GM12864 (cell line): ENCODE measurements around the gene TFCP2.

Experiments used
- DNase-seq: peaks from one replicate; pipeline ENCODE4 v3.0.0-alpha.2; 2011; ENCODE audit warnings: low read depth
- H3K4me3 ChIP-seq: 2 replicates; pipeline ENCODE4 v1.5.1; 2011; ENCODE audit warnings: mild to moderate bottlenecking, low read depth, low read length, control low read depth
- CTCF ChIP-seq: IDR thresholded peaks from 2 replicates; pipeline ENCODE4 v1.5.1; 2011; ENCODE audit warnings: low read depth, mild to moderate bottlenecking, moderate library complexity, low read length, control low read depth, inconsistent platforms; ENCODE audit errors: missing control alignments

Gene TFCP2

GRCh38 chr12:51183349-51183748 is 10.4 kb upstream of the TFCP2 start:
- no peak for TF ChIP-seq CTCF
- no peak for DNase-seq
- no peak overlapping the region for H3K4me3 ChIP-seq

DNA sequence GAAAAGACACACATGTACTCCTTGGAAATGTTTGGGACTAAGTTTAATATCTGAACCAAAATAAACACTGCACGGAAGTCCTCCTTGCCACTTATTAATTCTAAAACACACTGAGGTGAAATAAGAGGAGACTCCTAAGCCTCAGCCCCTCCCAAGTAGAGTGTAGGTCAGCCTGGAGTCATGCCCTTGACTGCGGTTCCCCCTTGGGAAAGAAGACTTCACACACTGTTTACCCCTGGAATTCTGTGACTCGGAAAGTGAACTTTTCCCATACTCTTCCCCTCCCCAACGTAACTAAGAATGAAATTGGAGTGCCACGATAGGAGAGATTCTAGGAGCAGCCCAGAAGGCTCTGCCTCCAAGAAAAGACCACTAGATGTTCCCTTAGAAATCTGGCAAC is 8.6 kb upstream of the TFCP2 start:
- no peak for DNase-seq
- no peak overlapping the region for H3K4me3 ChIP-seq
- no peak for TF ChIP-seq CTCF

DNA sequence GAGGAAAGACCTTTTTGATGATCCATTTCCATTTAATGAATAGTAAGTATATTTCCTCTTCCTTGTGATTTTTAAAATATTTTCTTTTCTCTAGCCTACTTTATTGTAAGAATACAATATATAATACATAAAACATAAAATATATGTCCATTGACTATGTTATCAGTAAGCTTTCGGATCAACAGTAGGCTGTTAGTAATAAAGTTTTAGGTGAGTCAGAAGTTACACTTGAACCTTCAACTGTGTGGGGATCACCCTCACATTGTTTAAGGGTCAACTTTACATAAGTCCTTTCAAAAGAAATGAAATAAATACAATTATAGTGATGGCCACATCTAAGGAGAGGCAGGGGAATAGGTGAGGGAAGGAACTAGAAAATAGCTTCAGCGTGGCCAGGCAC is 5.0 kb upstream of the TFCP2 start:
- DNase-seq = no peak
- H3K4me3 ChIP-seq = no peak overlapping the region
- no peak for TF ChIP-seq CTCF

- TF ChIP-seq CTCF = no peak
- no peak for DNase-seq
- no peak overlapping the region for H3K4me3 ChIP-seq
These were observed 1.6 kb upstream of the TFCP2 start for GRCh38 chr12:51174501-51174900.

- TF ChIP-seq CTCF = no peak
- peak overlapping the region; percentile 78 for H3K4me3 ChIP-seq
- no peak for DNase-seq
These were observed 936 bp downstream of the TFCP2 start for GRCh38 chr12:51171884-51172514.

- DNase-seq = no peak
- TF ChIP-seq CTCF = no peak
These were observed 9.1 kb downstream of the TFCP2 start for GRCh38 chr12:51163795-51164194.

DNA sequence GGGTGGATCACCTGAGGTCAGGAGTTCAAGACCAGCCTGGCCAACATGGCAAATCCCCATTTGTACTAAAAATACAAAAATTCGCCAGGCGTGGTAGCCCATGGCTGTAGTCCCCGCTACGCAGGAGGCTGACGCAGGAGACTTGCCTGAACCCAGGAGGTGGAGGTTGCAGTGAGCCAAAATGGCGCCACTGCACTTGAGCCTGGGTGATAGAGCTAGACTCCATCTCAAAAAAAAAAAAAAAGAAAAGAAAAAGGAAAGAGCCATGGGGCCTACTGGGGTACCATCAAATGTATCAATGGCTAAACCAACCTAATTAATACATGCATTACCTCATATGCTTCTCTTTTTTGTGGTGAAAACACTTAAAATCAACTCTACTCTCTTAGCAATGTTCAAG is 10.7 kb downstream of the TFCP2 start:
- DNase-seq = no peak
- H3K4me3 ChIP-seq = no peak overlapping the region
- TF ChIP-seq CTCF = no peak

More at GRCh38 chr12:51163795-51164194, 9.1 kb downstream of the TFCP2 start:
- no peak overlapping the region for H3K4me3 ChIP-seq
